T-helper 2 cell (primary cell): ENCODE results near the gene SLC24A3.

ENCODE experiments used
- DNase-seq, 5 experiments: peaks; one replicate each; pipeline versions ENCODE4 v3.0.0 to v3.0.0-alpha.2; 2012 to 2022

SLC24A3 gene

GRCh38 chr20:19396460-19397081, 184.1 kb downstream of the SLC24A3 start:
- no peak for DNase-seq

- DNase-seq: no peak
These were observed 184.8 kb downstream of the SLC24A3 start for GRCh38 chr20:19397226-19397625.

GRCh38 chr20:19397666-19398065, 185.2 kb downstream of the SLC24A3 start:
- peak in 1 of 5 experiments; percentile 8 for DNase-seq

- no peak for DNase-seq
These were observed 188.7 kb downstream of the SLC24A3 start for GRCh38 chr20:19401096-19401495.

- no peak for DNase-seq
These were observed 191.1 kb downstream of the SLC24A3 start for GRCh38 chr20:19403549-19403948.

- no peak for DNase-seq
These were observed 192.4 kb downstream of the SLC24A3 start for GRCh38 chr20:19404826-19405225.

GRCh38 chr20:19405958-19406357, 193.5 kb downstream of the SLC24A3 start:
- DNase-seq: no peak

- no peak for DNase-seq
These were observed 193.9 kb downstream of the SLC24A3 start for GRCh38 chr20:19406381-19406780.

GRCh38 chr20:19407196-19407595, 194.8 kb downstream of the SLC24A3 start:
- DNase-seq: no peak

GRCh38 chr20:19407736-19408135, 195.3 kb downstream of the SLC24A3 start:
- no peak for DNase-seq

- DNase-seq: no peak
These were observed 196.5 kb downstream of the SLC24A3 start for GRCh38 chr20:19408971-19409370.

- DNase-seq: no peak
These were observed 199.4 kb downstream of the SLC24A3 start for GRCh38 chr20:19411811-19412210.

GRCh38 chr20:19412254-19412653, 199.8 kb downstream of the SLC24A3 start:
- no peak for DNase-seq

- no peak for DNase-seq
These were observed 202.2 kb downstream of the SLC24A3 start for GRCh38 chr20:19414600-19414999.

GRCh38 chr20:19415786-19416185, 203.3 kb downstream of the SLC24A3 start:
- DNase-seq: no peak

- no peak for DNase-seq
These were observed 204.2 kb downstream of the SLC24A3 start for GRCh38 chr20:19416627-19417026.

- DNase-seq: no peak
These were observed 207.0 kb downstream of the SLC24A3 start for GRCh38 chr20:19419396-19419795.

GRCh38 chr20:19423097-19423899, 210.9 kb downstream of the SLC24A3 start:
- DNase-seq: no peak

GRCh38 chr20:19423900-19424620, 211.6 kb downstream of the SLC24A3 start:
- DNase-seq: no peak

- no peak for DNase-seq
These were observed 213.9 kb downstream of the SLC24A3 start for GRCh38 chr20:19426356-19426755.

GRCh38 chr20:19427480-19427879, 215.0 kb downstream of the SLC24A3 start:
- DNase-seq: no peak

- no peak for DNase-seq
These were observed 215.5 kb downstream of the SLC24A3 start for GRCh38 chr20:19427913-19428312.

- no peak for DNase-seq
These were observed 215.9 kb downstream of the SLC24A3 start for GRCh38 chr20:19428324-19428723.

GRCh38 chr20:19429538-19429937, 217.1 kb downstream of the SLC24A3 start:
- DNase-seq: no peak
